Astrocyte of the cerebellum (primary cell): ENCODE results near the gene HEBP2.

Experiments
- DNase-seq: peaks from one replicate; pipeline ENCODE4 v3.0.0-alpha.2; 2011; ENCODE audit warnings: low read depth
- H3K4me3 ChIP-seq: 2 replicates; pipeline ENCODE4 v1.5.1; 2011; ENCODE audit warnings: mild to moderate bottlenecking, low read depth, low read length, moderate library complexity
- in situ Hi-C: cut with HindIII; loops from 2 replicates; pipeline ENCODE4 v1.10.0; 2017; ENCODE audit warnings: low sequenced_read_pairs
- TF ChIP-seq, protein P1 (sequence below): IDR thresholded peaks from 2 replicates; pipeline ENCODE4 v1.5.1; 2012; ENCODE audit warnings: low read length, low read depth, moderate library complexity, mild to moderate bottlenecking; ENCODE audit errors: missing control alignments

The HEBP2 gene

GRCh38 chr6:138372711-138373463 lies 31.1 kb upstream of the HEBP2 start:
- TF ChIP-seq, protein P1, sequence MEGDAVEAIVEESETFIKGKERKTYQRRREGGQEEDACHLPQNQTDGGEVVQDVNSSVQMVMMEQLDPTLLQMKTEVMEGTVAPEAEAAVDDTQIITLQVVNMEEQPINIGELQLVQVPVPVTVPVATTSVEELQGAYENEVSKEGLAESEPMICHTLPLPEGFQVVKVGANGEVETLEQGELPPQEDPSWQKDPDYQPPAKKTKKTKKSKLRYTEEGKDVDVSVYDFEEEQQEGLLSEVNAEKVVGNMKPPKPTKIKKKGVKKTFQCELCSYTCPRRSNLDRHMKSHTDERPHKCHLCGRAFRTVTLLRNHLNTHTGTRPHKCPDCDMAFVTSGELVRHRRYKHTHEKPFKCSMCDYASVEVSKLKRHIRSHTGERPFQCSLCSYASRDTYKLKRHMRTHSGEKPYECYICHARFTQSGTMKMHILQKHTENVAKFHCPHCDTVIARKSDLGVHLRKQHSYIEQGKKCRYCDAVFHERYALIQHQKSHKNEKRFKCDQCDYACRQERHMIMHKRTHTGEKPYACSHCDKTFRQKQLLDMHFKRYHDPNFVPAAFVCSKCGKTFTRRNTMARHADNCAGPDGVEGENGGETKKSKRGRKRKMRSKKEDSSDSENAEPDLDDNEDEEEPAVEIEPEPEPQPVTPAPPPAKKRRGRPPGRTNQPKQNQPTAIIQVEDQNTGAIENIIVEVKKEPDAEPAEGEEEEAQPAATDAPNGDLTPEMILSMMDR, result no peak
- DNase-seq, result no peak

GRCh38 chr6:138374230-138374629 lies 29.8 kb upstream of the HEBP2 start:
- DNase-seq, result no peak
- TF ChIP-seq, protein P1, result no peak
- in situ Hi-C loops, result no loop called here
- no peak overlapping the region for H3K4me3 ChIP-seq

More at GRCh38 chr6:138372711-138373463, 31.1 kb upstream of the HEBP2 start:
- H3K4me3 ChIP-seq, result no peak overlapping the region
- in situ Hi-C loops, result no loop called here

GRCh38 chr6:138374815-138375214 lies 29.2 kb upstream of the HEBP2 start:
- in situ Hi-C loops, result no loop called here
- H3K4me3 ChIP-seq, result no peak overlapping the region
- TF ChIP-seq, protein P1, result no peak
- no peak for DNase-seq

DNA sequence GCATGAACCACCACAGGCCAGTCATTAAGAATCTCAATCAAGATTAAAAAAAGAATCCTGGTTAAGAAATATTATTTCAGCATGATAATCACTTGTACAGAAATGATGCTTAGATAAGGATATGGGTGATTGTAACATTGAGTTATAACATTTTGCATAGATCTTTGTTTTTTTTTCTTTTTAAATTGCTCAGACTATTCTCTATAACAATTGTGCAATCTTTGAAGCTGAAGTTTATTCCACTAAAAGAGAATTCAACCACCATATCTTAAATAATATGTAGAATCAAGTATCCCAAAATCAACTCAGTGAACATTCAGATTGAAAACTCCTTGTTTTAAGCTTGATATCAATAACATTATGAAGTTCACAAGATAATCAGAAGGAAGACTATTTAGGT lies 27.0 kb upstream of the HEBP2 start:
- TF ChIP-seq, protein P1, result no peak
- no peak for DNase-seq
- in situ Hi-C loops, result no loop called here
- H3K4me3 ChIP-seq, result no peak overlapping the region

GRCh38 chr6:138377844-138378243 lies 26.2 kb upstream of the HEBP2 start, which contains the start of gene SMIM28:
Gene SMIM28 (plus strand): TSS chr6:138377905. CDS start chr6:138378073, 168 bp downstream.
- H3K4me3 ChIP-seq, result no peak within 1 kb of the TSS
- no peak for DNase-seq
- TF ChIP-seq, protein P1, result no peak
- in situ Hi-C loops, result no loop called here

- no peak for DNase-seq
- in situ Hi-C loops, result no loop called here
Measured at GRCh38 chr6:138378463-138378862, 25.6 kb upstream of the HEBP2 start.

More at GRCh38 chr6:138378463-138378862, 25.6 kb upstream of the HEBP2 start:
- no peak overlapping the region for H3K4me3 ChIP-seq
- TF ChIP-seq, protein P1, result no peak
